HG02938 (cell line): ENCODE data around the gene CBFB.
"Not testable (repeated sequence)": the region's sequence is repeated elsewhere in the genome, so short reads cannot be mapped to it uniquely, and the experiment has no call there.

ENCODE experiments used
- ATAC-seq: cut with Tn5 transposase; IDR thresholded peaks from one replicate; pipeline ENCODE4 v1.9.1; 2021; ENCODE audit warnings: mild to moderate bottlenecking, moderate library complexity; ENCODE audit not compliant: unreplicated experiment

Gene CBFB

GRCh38 chr16:67028696-67029253, at the start of gene CBFB:
Gene CBFB, plus strand, starts transcription at chr16:67029149. Its CDS starts 259 bp downstream, at chr16:67029408.
- ATAC-seq: peak; percentile 72

GRCh38 chr16:66983033-66983432, 45.9 kb upstream of the CBFB start:
- no peak for ATAC-seq

GRCh38 chr16:66984892-66985311, 44.0 kb upstream of the CBFB start:
- ATAC-seq: no peak

- no peak for ATAC-seq
These were observed 42.4 kb upstream of the CBFB start for GRCh38 chr16:66986559-66986958.

- ATAC-seq: no peak
These were observed 40.7 kb upstream of the CBFB start, which contains the start of gene CES4A for GRCh38 chr16:66988197-66988788. Gene CES4A, plus strand, starts transcription at chr16:66988589. Its CDS starts 184 bp downstream, at chr16:66988773.

- ATAC-seq: no peak
These were observed 37.3 kb upstream of the CBFB start for GRCh38 chr16:66991545-66992077.

GRCh38 chr16:66993558-66993957, 35.4 kb upstream of the CBFB start:
- ATAC-seq: not testable (repeated sequence)

- ATAC-seq: no peak
These were observed 32.5 kb upstream of the CBFB start for GRCh38 chr16:66996324-66996982.

- no peak for ATAC-seq
These were observed 32.0 kb upstream of the CBFB start for GRCh38 chr16:66996983-66997358.

- ATAC-seq: no peak
These were observed 28.3 kb upstream of the CBFB start for GRCh38 chr16:67000384-67001351.

- no peak for ATAC-seq
These were observed 27.2 kb upstream of the CBFB start for GRCh38 chr16:67001726-67002125.

- ATAC-seq: no peak
These were observed 21.9 kb upstream of the CBFB start for GRCh38 chr16:67006930-67007658.

- no peak for ATAC-seq
These were observed 19.8 kb upstream of the CBFB start for GRCh38 chr16:67009158-67009557.

- no peak for ATAC-seq
These were observed 17.7 kb upstream of the CBFB start for GRCh38 chr16:67011274-67011673.

GRCh38 chr16:67013233-67013822, 15.6 kb upstream of the CBFB start:
- no peak for ATAC-seq

GRCh38 chr16:67013823-67014633, 14.9 kb upstream of the CBFB start:
- no peak for ATAC-seq

- no peak for ATAC-seq
These were observed 14.2 kb upstream of the CBFB start for GRCh38 chr16:67014634-67015312.

GRCh38 chr16:67015313-67015731, 13.6 kb upstream of the CBFB start:
- ATAC-seq: no peak
